WERI-Rb-1 (cell line): Measurements from ENCODE around the gene MCU.
"Not testable (repeated sequence)": the region's sequence is repeated elsewhere in the genome, so short reads cannot be mapped to it uniquely, and the experiment has no call there.

Experiments
- DNase-seq: peaks from one replicate; pipeline ENCODE4 v3.0.0-alpha.2; 2020
- H3K27ac ChIP-seq: fragments of 250-450 bp; sonication (Bioruptor Pico); 2 replicates; pipeline ENCODE4 v1.5.1; 2020; ENCODE audit warnings: mild to moderate bottlenecking, moderate library complexity
- H3K27me3 ChIP-seq: fragments of 250-450 bp; sonication (Bioruptor Pico); 2 replicates; pipeline ENCODE4 v1.5.1; 2021; ENCODE audit warnings: mild to moderate bottlenecking, low read depth, moderate library complexity; ENCODE audit not compliant: insufficient read depth, severe bottlenecking
- H3K36me3 ChIP-seq: fragments of 250-450 bp; sonication (Bioruptor Pico); 2 replicates; pipeline ENCODE4 v1.5.1; 2020; ENCODE audit warnings: mild to moderate bottlenecking, moderate library complexity
- H3K4me3 ChIP-seq: 2 replicates; pipeline ENCODE4 v1.5.1; 2011; ENCODE audit warnings: low read depth, mild to moderate bottlenecking, control low read depth, low read length
- H3K9me3 ChIP-seq: fragments of 250-450 bp; sonication (Bioruptor Pico); 2 replicates; pipeline ENCODE4 v1.5.1; 2021; ENCODE audit warnings: mild to moderate bottlenecking, moderate library complexity; ENCODE audit not compliant: severe bottlenecking
- TF ChIP-seq, protein P1 (sequence below): IDR thresholded peaks from 2 replicates; pipeline ENCODE4 v1.5.1; 2011; ENCODE audit warnings: low read depth, mild to moderate bottlenecking, control low read depth, inconsistent platforms, low read length

Gene MCU

DNA sequence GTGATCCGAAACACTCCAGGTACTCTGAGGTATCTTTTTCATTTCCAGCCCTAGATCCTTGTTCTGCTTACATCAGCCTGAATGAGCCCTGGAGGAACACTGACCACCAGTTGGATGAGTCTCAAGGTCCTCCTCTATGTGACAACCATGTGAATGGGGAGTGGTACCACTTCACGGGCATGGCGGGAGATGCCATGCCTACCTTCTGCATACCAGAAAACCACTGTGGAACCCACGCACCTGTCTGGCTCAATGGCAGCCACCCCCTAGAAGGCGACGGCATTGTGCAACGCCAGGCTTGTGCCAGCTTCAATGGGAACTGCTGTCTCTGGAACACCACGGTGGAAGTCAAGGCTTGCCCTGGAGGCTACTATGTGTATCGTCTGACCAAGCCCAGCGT lies 206.7 kb downstream of the MCU start:
- TF ChIP-seq, protein P1, sequence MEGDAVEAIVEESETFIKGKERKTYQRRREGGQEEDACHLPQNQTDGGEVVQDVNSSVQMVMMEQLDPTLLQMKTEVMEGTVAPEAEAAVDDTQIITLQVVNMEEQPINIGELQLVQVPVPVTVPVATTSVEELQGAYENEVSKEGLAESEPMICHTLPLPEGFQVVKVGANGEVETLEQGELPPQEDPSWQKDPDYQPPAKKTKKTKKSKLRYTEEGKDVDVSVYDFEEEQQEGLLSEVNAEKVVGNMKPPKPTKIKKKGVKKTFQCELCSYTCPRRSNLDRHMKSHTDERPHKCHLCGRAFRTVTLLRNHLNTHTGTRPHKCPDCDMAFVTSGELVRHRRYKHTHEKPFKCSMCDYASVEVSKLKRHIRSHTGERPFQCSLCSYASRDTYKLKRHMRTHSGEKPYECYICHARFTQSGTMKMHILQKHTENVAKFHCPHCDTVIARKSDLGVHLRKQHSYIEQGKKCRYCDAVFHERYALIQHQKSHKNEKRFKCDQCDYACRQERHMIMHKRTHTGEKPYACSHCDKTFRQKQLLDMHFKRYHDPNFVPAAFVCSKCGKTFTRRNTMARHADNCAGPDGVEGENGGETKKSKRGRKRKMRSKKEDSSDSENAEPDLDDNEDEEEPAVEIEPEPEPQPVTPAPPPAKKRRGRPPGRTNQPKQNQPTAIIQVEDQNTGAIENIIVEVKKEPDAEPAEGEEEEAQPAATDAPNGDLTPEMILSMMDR, result no peak
- Histone ChIP-seq H3K27me3 (no peaks in the 10 kb centered on the region), H3K9me3 (no peaks in the 10 kb centered on the region), H3K4me3 (no peak overlapping the region), H3K27ac (no peak overlapping the region), H3K36me3 (no peaks in the 10 kb centered on the region)
- DNase-seq, result no peak

DNA sequence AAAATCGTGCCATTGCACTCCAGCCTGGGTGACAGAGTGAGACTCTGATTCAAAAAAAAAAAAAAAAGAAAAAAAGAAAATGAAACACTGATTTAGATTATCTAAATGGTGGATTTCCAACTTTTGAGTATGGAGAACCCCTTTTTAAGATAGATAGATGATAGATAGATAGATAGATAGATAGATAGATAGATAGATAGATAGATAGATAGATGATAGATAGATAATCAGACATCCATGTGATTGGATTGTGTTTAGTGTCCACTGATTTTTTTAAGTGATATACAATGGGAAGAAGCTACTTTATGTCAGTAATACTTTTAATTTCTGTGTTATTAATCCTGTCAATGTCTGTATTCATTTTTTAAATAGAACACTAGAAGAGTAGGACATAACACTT lies 207.6 kb downstream of the MCU start:
- no peak overlapping the region for H3K4me3 ChIP-seq
- no peak for DNase-seq
- H3K27me3 ChIP-seq, result no peaks in the 10 kb centered on the region
- H3K27ac ChIP-seq, result no peak overlapping the region
- no peaks in the 10 kb centered on the region for H3K36me3 ChIP-seq
- TF ChIP-seq, protein P1, result no peak
- no peaks in the 10 kb centered on the region for H3K9me3 ChIP-seq

DNA sequence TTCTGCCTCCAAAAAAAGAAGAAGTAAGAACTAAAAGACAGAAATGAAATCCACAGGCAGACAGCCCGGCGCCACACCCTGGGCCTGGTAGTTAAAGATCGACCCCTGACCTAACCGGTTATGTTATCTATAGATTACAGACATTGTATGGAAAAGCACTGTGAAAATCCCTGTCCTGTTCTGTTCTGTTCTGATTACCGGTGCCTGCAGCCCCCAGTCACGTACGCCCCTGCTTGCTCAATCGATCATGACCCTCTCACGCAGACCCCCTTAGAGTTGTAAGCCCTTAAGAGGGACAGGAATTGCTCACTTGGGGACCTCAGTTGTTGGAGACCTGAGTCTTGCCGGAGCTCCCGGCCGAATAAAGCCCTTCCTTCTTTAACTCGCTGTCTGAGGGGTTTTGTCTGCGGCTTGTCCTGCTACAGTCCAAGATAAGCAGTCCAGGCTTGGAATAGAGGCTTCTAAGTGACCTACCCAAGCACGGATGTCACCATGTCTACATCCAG lies 212.1 kb downstream of the MCU start:
- H3K9me3 ChIP-seq, H3K4me3 ChIP-seq, H3K27ac ChIP-seq, H3K27me3 ChIP-seq, H3K36me3 ChIP-seq, DNase-seq: not testable (repeated sequence)

DNA sequence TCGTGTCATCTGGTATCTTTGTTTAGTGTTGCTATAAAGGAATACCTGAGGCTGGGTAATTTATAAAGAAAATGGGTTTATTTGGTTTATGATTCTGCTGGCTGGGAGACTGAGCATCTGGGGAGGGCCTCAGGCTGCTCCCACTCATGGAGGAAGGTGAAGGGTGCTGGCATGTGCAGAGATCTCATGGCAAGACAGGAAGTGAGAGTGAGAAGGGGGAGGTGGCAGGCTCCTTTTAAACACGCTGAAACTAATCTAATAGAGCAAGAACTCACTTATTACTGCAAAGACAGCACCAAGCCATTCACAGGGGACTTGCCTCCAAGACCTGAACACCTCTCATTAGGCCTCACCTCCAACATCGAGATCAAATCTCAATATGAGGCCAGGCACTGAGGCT lies 212.9 kb downstream of the MCU start:
- no peaks in the 10 kb centered on the region for H3K27me3 ChIP-seq
- TF ChIP-seq, protein P1, result no peak
- no peaks in the 10 kb centered on the region for H3K9me3 ChIP-seq
- H3K27ac ChIP-seq, result no peak overlapping the region
- H3K4me3 ChIP-seq, result no peak overlapping the region
- H3K36me3 ChIP-seq, result no peaks in the 10 kb centered on the region
- DNase-seq, result no peak

DNA sequence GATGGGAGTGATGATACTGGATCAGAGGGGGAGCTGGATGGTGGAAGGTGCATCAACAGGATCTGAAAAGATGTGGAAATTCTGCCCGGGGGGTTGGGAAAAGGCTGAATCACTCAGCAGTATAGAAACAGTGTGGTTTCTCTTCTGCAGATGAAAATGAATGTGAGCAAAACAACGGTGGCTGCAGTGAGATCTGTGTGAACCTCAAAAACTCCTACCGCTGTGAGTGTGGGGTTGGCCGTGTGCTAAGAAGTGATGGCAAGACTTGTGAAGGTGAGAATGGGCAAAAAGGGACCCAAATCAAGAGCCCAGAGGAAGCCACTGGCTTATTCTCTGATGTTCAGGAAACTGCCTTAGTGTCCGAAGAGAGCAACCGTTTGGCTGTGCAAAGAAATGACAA lies 214.5 kb downstream of the MCU start:
- TF ChIP-seq, protein P1, result no peak
- Histone ChIP-seq H3K27ac (no peak overlapping the region), H3K27me3 (no peaks in the 10 kb centered on the region), H3K9me3 (no peaks in the 10 kb centered on the region), H3K36me3 (no peaks in the 10 kb centered on the region), H3K4me3 (no peak overlapping the region)
- no peak for DNase-seq

DNA sequence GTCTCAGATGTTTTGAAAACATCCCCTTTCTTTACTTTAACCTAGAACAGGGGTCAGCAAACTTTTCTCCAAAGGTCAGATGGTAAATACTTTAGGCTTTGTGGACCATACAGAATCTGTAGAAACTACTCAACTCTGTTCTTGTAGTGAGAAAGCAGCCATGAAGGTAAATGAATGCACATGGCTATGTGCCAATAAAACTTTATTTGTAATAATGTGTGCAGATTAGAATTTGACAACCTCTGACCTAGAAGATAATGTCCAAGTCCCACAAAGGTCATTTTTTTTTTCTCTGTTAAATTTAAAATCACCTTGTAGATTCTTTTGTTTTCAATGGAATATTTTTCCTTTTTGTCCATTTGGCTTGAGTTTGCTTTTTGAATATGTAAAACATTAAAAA lies 218.8 kb downstream of the MCU start:
- Histone ChIP-seq H3K36me3 (no peaks in the 10 kb centered on the region), H3K9me3 (no peaks in the 10 kb centered on the region), H3K4me3 (no peak overlapping the region), H3K27me3 (no peaks in the 10 kb centered on the region), H3K27ac (no peak overlapping the region)
- DNase-seq, result no peak
- TF ChIP-seq, protein P1, result no peak
